Measurements from ENCODE around the gene MVB12B. TPM values are rescaled to one million over a fixed set of nuclear protein-coding genes. Genes with fewer than 3 reads are reported as not detected.

The MVB12B gene
- total RNA-seq, 6 experiments from 2014 or later = 7.2 to 16.2 (median 9.1) TPM

DNA sequence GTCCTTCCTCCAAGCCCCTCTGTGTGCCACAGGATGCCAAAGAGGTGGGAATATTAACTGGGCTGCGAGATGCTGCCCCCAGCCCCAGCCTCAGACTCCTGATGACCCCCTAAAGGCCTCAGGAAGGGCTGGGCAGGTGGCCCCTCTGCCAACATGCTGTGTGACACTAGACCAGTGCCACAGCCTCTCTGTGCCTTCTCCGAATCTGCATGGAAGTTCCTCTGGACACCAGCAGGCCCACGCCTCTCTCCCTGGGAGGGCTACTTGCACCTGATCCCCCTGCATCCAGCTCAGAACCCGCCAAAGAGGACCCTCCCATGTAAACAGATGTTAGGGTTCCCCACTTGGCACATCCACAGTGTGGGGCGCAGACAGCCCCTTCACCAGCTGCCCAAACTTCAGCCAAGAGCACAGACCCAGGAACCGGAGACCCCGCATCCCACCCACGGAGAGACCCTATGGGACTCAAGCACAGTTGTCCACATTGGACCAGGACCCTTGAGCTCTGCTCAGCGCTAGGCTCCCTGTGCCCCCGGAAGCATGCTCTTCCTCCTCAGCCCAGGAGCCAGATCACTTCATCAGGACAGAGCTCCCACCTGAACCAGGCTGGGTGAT, 195.5 kb downstream of the MVB12B start:
- Histone ChIP-seq H3K27ac (no peak overlapping the region), H3K4me3 (no peak overlapping the region), H3K36me3 (no peaks in the 10 kb centered on the region), H3K9me3 (no peaks in the 10 kb centered on the region), H3K27me3 (peaks cover 0 to 3% of the 10 kb centered on the region in 2 donors), H3K4me1 (peaks cover 0 to 11% (median 0%) of the 10 kb centered on the region in 4 donors)
- WGBS (ENCODE audit: insufficient coverage, low coverage, low lambda C conversion rate, missing lambda C conversion rate) = 86% methylated on average over 2 of the region's 10 CpGs
- DNase-seq (no peak), ATAC-seq (no peak)
- intact Hi-C loops (cut with DNase I) = no loop called here
- TF ChIP-seq CTCF (IDR thresholded peaks at IDR 0.05) = no peak
- TF ChIP-seq POLR2A (IDR thresholded peaks at IDR 0.05) = no peak

DNA sequence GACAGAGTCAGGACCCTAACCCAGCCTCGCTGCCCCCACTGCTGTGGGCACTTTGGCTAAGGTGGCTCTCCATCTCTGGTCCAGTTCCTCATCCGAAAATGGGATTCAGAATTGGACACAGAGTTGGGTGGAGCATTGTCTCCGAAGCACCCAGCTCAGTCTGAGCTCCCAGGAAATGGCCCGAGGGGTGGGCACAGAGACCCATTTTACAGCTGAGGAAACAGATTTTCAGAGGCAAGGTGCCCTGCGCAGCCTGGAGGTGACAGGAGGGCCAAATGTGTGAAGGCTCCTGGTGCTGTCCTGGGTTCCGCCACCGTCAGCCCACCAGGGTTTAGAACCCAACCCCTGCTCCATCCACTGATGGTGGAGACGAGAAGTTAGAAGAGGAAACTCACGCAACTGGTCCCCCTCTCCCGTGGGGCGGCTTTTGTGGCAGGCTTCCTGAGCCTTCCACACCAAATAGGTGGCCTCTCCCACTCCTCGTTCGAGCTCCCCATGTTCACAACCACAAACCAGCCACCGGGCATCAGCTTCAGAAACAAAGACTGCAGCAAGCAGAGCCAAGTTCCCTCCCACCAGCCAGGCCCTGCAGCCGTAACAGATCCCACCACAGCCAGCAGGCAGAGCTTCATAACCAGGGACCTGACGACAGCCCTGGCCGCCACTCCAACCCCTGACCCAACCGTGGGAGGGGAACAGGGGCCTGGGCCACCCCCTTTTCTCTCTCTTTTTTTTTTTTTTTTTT, 196.2 kb downstream of the MVB12B start:
- Histone ChIP-seq H3K27ac (no peak overlapping the region), H3K27me3 (no peaks in the 10 kb centered on the region), H3K4me1 (peaks cover 0 to 7% (median 0%) of the 10 kb centered on the region in 4 donors), H3K9me3 (no peaks in the 10 kb centered on the region), H3K4me3 (no peak overlapping the region), H3K36me3 (no peaks in the 10 kb centered on the region)
- intact Hi-C loops (cut with DNase I) = no loop called here
- no peak for DNase-seq
- no peak for ATAC-seq
- TF ChIP-seq POLR2A (IDR thresholded peaks at IDR 0.05) (no peak), CTCF (IDR thresholded peaks at IDR 0.05) (no peak)
- WGBS (ENCODE audit: insufficient coverage, low coverage, low lambda C conversion rate, missing lambda C conversion rate) = 60% methylated on average over 2 of the region's 18 CpGs

GRCh38 chr9:126523611-126524111, 197.0 kb downstream of the MVB12B start:
- H3K27ac ChIP-seq = no peak overlapping the region
- 50% methylated on average over 9 of the region's 9 CpGs for WGBS (ENCODE audit: insufficient coverage, low coverage, low lambda C conversion rate, missing lambda C conversion rate)
- ATAC-seq (peak in 3 of 4 donors; percentile 28 to 44 (median 36)), DNase-seq (no peak)
- no peaks in the 10 kb centered on the region for H3K9me3 ChIP-seq
- peaks cover 0 to 7% (median 0%) of the 10 kb centered on the region in 4 donors for H3K4me1 ChIP-seq
- no peaks in the 10 kb centered on the region for H3K27me3 ChIP-seq
- H3K4me3 ChIP-seq = no peak overlapping the region
- H3K36me3 ChIP-seq = no peaks in the 10 kb centered on the region
- intact Hi-C loops (cut with DNase I) = no loop called here
- TF ChIP-seq CTCF (IDR thresholded peaks at IDR 0.05) = no peak
- no peak for TF ChIP-seq POLR2A (IDR thresholded peaks at IDR 0.05)

DNA sequence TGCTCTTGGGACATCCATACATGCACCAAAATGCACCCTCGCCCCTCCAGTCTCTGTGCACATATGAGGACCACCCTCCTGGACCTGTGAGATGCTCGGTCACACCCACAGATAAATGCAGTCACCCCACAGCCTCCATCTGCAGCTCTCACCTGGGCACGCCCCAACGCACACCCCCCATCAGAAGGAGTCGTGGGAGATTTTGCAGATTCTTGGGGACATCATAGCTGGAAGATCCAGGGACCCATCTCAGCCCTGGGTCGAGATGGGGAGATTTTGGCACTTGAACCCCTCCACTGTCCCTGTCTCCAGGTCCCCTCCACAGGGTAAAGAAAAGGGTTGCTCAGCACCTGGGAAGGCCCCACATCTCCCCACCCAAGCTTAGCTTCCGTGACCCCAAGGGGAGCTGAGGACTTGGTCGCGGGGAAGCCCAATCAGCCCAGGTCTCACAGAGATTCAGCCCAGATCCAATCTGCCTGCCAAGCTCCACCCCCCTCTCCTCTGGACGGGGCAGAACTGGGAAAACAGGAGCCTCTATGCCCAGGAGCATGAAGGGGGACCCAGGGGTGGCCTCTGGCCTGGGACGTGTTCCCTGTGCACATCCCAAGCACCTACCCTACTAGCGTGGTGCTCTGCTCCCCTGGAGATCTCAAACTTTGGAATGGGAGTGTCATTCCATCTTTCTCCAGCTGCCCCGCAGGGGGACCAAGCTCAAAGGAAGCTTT, 197.9 kb downstream of the MVB12B start:
- TF ChIP-seq CTCF (IDR thresholded peaks at IDR 0.05) (no peak), POLR2A (IDR thresholded peaks at IDR 0.05) (no peak)
- peaks cover 0 to 7% (median 0%) of the 10 kb centered on the region in 4 donors for H3K4me1 ChIP-seq
- no peak overlapping the region for H3K27ac ChIP-seq
- H3K36me3 ChIP-seq = no peaks in the 10 kb centered on the region
- WGBS (ENCODE audit: insufficient coverage, low coverage, low lambda C conversion rate, missing lambda C conversion rate) = 68% methylated on average over 6 of the region's 13 CpGs
- no peaks in the 10 kb centered on the region for H3K9me3 ChIP-seq
- no peak overlapping the region for H3K4me3 ChIP-seq
- ATAC-seq = no peak
- H3K27me3 ChIP-seq = no peaks in the 10 kb centered on the region
- peak in 1 of 3 donors; percentile 46 for DNase-seq
- intact Hi-C loops (cut with DNase I) = no loop called here
